Vagina (tissue), 2 donors: Measurements from ENCODE around the gene KCTD5. TPM values are rescaled to one million over a fixed set of nuclear protein-coding genes. Genes with fewer than 3 reads are reported as not detected.

ENCODE experiments used
- DNase-seq, 2 donors: peaks; one replicate each; pipeline ENCODE4 v3.0.0-alpha.2; 2017; ENCODE audit errors: extremely low spot score in 2 of 2
- H3K27ac ChIP-seq: fragments of 200-600 bp; sonication (generic); one replicate; pipeline ENCODE4 v1.5.1; 2019
- H3K27me3 ChIP-seq: fragments of 200-600 bp; sonication (generic); one replicate; pipeline ENCODE4 v1.5.1; 2019
- H3K36me3 ChIP-seq, 2 donors: fragments of 200-600 bp; sonication (generic); one replicate each; pipeline ENCODE4 v1.5.1; 2017 to 2019
- H3K4me1 ChIP-seq: fragments of 200-600 bp; sonication (generic); one replicate; pipeline ENCODE4 v1.5.1; 2019
- H3K4me3 ChIP-seq, 2 donors: fragments of 200-600 bp; sonication (generic); 1 replicate in 1 of 2; 2 replicates in 1 of 2; pipeline ENCODE4 v1.5.1; 2016 to 2019
- H3K9me3 ChIP-seq: fragments of 200-600 bp; sonication (generic); one replicate; pipeline ENCODE4 v1.5.1; 2019
- POLR2A ChIP-seq, 2 donors: fragments of 450-650 bp; IDR thresholded peaks; one replicate each; pipeline ENCODE4 v1.6.1; 2017; ENCODE audit warnings: antibody characterized with exemption in 2 of 2, mild to moderate bottlenecking in 2 of 2, moderate library complexity in 2 of 2
- POLR2AphosphoS5 ChIP-seq, 2 donors: sonication (generic); formaldehyde crosslinking; IDR thresholded peaks; one replicate each; pipeline ENCODE4 v1.9.0; 2017; ENCODE audit warnings: antibody characterized with exemption in 2 of 2, mild to moderate bottlenecking in 2 of 2, low read depth in 1 of 2; ENCODE audit not compliant: insufficient read depth in 1 of 2
- intact Hi-C: fragments of 100-400 bp; cut with DNase I; formaldehyde crosslinking; loops from one replicate; pipeline ENCODE4 v1.15.1; 2023
- total RNA-seq: library from RNA; depleted of rRNA; stranded (reverse); fragments of >200 nt; gene quantifications from one replicate; pipeline ENCODE4 v1.2.3, GENCODE V29; 2016
- TF ChIP-seq, protein P1 (sequence below), 3 experiments: fragments of 450-650 bp in 2 of 3; fragments of 200-600 bp in 1 of 3; sonication (generic) in 1 of 3; IDR thresholded peaks; one replicate each; pipeline ENCODE4 v1.5.1; 2017 to 2019; ENCODE audit warnings: antibody characterized with exemption in 3 of 3, mild to moderate bottlenecking in 2 of 3, moderate library complexity in 2 of 3

Gene KCTD5
- total RNA-seq, 1 donor from 2014 or later, result 19.4 TPM

DNA sequence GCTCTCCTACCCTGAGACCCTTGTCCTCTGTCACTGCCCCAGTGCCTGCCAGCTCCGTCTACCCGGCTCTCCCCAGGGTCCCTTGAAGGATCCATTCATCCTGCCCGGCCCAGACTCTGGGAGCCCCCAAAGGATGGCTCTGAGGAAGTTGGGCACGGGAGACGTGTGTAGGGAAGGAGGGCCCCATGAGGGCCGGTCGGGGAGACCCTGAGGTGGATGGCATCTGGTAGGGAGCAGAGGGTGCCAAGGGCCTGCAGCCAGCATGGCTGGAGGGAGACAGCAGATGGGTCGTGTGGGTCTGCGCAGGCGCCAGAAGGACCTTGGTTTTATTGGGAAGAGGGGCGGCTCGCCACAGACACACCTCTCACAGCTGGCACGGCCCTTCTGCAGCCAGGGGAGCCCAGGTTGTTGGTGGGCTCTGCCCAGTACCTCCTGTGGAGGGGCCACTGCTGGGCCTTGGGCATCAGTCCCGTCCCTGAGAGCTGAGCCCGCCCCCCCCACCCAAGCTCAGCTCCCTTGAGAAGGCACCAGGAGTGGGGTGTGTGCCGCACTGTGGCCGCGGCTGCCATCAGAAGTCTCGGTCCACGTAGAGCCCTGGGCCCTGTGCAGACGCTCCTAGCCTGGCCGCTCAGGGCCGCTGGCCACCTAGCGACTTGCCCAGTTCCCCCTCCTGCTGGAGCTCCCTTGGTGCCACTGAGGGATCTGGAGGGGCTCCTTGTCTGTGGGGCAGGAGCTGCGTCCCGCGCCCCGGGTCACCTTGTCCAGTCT lies 16.0 kb downstream of the KCTD5 start:
- H3K36me3 ChIP-seq, result peaks cover 0 to 62% of the 10 kb centered on the region in 2 donors
- TF ChIP-seq POLR2A (IDR thresholded peaks at IDR 0.05) (no peak), POLR2AphosphoS5 (IDR thresholded peaks at IDR 0.05; ENCODE audit: insufficient read depth in 1 of 2, low read depth in 1 of 2) (no peak)
- TF ChIP-seq, protein P1, sequence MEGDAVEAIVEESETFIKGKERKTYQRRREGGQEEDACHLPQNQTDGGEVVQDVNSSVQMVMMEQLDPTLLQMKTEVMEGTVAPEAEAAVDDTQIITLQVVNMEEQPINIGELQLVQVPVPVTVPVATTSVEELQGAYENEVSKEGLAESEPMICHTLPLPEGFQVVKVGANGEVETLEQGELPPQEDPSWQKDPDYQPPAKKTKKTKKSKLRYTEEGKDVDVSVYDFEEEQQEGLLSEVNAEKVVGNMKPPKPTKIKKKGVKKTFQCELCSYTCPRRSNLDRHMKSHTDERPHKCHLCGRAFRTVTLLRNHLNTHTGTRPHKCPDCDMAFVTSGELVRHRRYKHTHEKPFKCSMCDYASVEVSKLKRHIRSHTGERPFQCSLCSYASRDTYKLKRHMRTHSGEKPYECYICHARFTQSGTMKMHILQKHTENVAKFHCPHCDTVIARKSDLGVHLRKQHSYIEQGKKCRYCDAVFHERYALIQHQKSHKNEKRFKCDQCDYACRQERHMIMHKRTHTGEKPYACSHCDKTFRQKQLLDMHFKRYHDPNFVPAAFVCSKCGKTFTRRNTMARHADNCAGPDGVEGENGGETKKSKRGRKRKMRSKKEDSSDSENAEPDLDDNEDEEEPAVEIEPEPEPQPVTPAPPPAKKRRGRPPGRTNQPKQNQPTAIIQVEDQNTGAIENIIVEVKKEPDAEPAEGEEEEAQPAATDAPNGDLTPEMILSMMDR (IDR thresholded peaks at IDR 0.05), result no peak

DNA sequence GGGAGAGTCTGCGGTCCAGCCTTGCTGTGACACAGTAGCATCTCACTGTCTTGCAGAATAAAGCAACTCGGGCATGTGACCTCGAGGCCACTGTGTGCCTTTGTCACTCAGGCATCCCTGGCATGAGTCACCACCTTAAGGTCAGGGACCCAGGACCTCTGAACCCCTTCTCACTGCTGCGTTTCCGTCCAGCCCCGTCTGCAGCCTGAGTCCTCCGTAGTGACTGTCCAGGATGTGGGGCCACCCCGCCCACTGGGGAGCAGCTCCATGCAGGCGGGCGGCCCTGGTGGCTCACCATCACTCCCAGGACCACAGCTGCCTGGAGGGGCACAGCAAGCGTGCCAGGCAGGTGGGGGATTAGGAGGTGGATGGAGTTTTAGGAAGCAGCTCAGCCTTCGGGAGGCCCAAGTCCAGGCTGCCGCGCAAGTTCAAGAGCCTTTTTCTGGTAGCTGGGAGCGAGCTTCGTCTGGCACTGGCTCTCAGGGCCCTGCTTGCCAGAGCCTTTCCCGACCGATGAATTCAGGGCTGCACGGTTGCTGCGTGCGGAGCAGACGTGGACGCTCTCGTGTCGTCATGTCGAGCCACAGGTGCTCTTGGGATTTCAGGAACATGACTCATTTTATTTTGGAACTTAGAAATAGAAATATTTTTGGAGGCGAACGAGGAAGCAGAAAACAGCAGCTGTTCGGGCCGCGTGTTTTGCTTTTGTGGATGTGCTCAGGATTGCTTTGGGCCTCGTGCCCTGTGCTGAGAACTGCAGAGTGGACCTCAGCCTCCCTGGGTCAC lies 16.8 kb downstream of the KCTD5 start:
- intact Hi-C loops, result no loop called here
- Histone ChIP-seq H3K27ac (no peak overlapping the region), H3K4me1 (no peaks in the 10 kb centered on the region), H3K27me3 (no peaks in the 10 kb centered on the region), H3K36me3 (peaks cover 0 to 65% of the 10 kb centered on the region in 2 donors), H3K4me3 (no peak overlapping the region), H3K9me3 (no peaks in the 10 kb centered on the region)
- DNase-seq, result no peak
- TF ChIP-seq POLR2AphosphoS5 (IDR thresholded peaks at IDR 0.05; ENCODE audit: insufficient read depth in 1 of 2, low read depth in 1 of 2) (no peak), POLR2A (IDR thresholded peaks at IDR 0.05) (no peak)
- TF ChIP-seq, protein P1 (IDR thresholded peaks at IDR 0.05), result no peak

More for the DNA sequence above, 16.0 kb downstream of the KCTD5 start:
- DNase-seq, result no peak
- H3K4me3 ChIP-seq, result no peak overlapping the region
- H3K9me3 ChIP-seq, result no peaks in the 10 kb centered on the region
- no peak overlapping the region for H3K27ac ChIP-seq
- peaks cover 2% of the 10 kb centered on the region for H3K4me1 ChIP-seq
- H3K27me3 ChIP-seq, result no peaks in the 10 kb centered on the region
- intact Hi-C loops, result no loop called here

DNA sequence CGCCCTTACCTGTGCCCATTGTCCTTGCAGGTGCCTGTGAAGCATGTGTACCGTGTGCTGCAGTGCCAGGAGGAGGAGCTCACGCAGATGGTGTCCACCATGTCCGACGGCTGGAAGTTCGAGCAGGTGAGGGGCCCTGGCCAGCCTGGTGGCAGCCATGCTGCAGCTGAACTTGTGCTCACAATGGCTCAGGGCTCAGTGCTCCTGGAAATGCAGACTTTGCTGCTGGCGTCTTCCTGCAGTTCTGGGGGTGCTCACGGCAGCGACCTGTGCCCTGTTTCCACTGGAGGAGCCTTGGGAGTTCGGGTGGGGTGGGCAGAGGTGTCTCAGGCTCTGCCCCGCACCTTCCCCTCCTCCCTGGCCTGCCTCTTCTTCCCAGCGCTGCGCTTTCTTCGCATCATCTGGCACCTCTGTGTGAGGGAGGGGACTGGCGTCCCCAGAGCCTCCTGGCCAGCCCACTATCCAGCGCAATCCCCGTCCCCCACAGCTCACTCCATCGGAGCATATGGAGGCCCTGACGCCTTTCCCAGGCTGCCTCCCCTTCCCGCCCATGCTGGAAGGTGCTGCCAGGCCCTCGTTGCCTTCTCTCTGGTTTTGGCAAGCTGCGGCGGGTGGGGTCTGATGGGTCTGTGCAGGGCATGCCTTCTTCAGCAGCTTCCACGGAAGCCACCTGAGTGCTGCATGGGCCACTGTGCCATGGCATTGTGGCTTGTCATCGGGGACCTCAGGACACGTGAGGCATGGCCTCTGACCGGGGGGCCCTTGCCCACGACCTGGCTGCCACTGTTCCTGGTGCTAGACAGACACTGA lies 17.7 kb downstream of the KCTD5 start:
- DNase-seq, result no peak
- Histone ChIP-seq H3K36me3 (peaks cover 0 to 65% of the 10 kb centered on the region in 2 donors), H3K4me1 (no peaks in the 10 kb centered on the region), H3K9me3 (no peaks in the 10 kb centered on the region), H3K27ac (no peak overlapping the region), H3K27me3 (no peaks in the 10 kb centered on the region), H3K4me3 (no peak overlapping the region)
- intact Hi-C loops, result no loop called here
- TF ChIP-seq, protein P1 (IDR thresholded peaks at IDR 0.05), result no peak
- TF ChIP-seq POLR2A (IDR thresholded peaks at IDR 0.05) (no peak), POLR2AphosphoS5 (IDR thresholded peaks at IDR 0.05; ENCODE audit: insufficient read depth in 1 of 2, low read depth in 1 of 2) (no peak)

DNA sequence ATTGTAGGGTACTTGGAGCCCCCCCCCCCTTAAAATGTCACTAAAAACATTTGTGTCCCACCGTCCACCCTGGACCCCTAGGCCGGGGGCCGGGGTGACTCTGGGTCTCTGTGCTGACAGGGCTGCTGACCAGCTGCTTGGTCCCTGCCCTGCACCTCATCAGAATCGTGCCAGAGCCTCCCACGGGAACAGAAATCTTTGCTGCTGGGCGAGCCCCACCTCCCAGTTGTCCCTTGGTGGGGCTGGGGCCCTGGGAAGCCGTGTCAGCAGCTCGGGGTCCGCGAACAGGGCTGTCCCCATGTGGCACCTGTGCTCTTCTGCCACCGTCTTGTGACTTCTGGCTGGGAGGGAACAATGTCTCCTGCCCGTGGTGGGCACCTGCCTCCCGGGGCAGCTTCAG lies 18.5 kb downstream of the KCTD5 start:
- DNase-seq, result no peak
- H3K4me1 ChIP-seq, result no peaks in the 10 kb centered on the region
- H3K9me3 ChIP-seq, result no peaks in the 10 kb centered on the region
- H3K27me3 ChIP-seq, result no peaks in the 10 kb centered on the region
- no peak overlapping the region for H3K4me3 ChIP-seq
- peaks cover 0 to 65% of the 10 kb centered on the region in 2 donors for H3K36me3 ChIP-seq
- no peak overlapping the region for H3K27ac ChIP-seq
- intact Hi-C loops, result no loop called here
- TF ChIP-seq, protein P1 (IDR thresholded peaks at IDR 0.05), result no peak
- TF ChIP-seq POLR2AphosphoS5 (IDR thresholded peaks at IDR 0.05; ENCODE audit: insufficient read depth in 1 of 2, low read depth in 1 of 2), result no peak
- TF ChIP-seq POLR2A (IDR thresholded peaks at IDR 0.05), result no peak
